Type B pancreatic cell (in vitro differentiated cells): ENCODE measurements around the gene ENOSF1. TPM values are rescaled to one million over a fixed set of nuclear protein-coding genes. Genes with fewer than 3 reads are reported as not detected.
A peak's percentile ranks its signal among the peaks of the same experiment; 100 is the strongest.

ENCODE experiments used
- DNase-seq: peaks from one replicate; pipeline ENCODE4 v3.0.0; 2021; ENCODE audit warnings: mixed read lengths; ENCODE audit not compliant: unreplicated experiment; ENCODE audit errors: extremely low spot score
- H3K27ac Mint-ChIP-seq: 2 replicates; pipeline ENCODE4 v1.8.0; 2021; ENCODE audit warnings: mild to moderate bottlenecking, mixed read lengths
- H3K27me3 Mint-ChIP-seq: 2 replicates; pipeline ENCODE4 v1.8.0; 2021; ENCODE audit warnings: mixed read lengths
- H3K36me3 Mint-ChIP-seq: 2 replicates; pipeline ENCODE4 v1.8.0; 2021; ENCODE audit warnings: mixed read lengths
- H3K4me1 Mint-ChIP-seq: one replicate; pipeline ENCODE4 v1.8.0; 2021; ENCODE audit warnings: mixed read lengths; ENCODE audit not compliant: unreplicated experiment
- H3K4me3 Mint-ChIP-seq: 2 replicates; pipeline ENCODE4 v1.8.0; 2021; ENCODE audit warnings: mild to moderate bottlenecking, mixed read lengths
- H3K9me3 Mint-ChIP-seq: 2 replicates; pipeline ENCODE4 v1.8.0; 2021; ENCODE audit warnings: mixed read lengths
- CTCF ChIP-seq: fragments of 200-600 bp; sonication (generic); conservative IDR thresholded peaks from 2 replicates; pipeline ENCODE4 v1.5.0; 2021; ENCODE audit warnings: antibody characterized with exemption, mild to moderate bottlenecking
- total RNA-seq: library from RNA; stranded (reverse); gene quantifications from 2 replicates; pipeline ENCODE4 v1.2.1, GENCODE V29; 2021; ENCODE audit warnings: low replicate concordance

ENOSF1 gene
- total RNA-seq, 1 donor from 2014 or later: 63.1 TPM

GRCh38 chr18:673317-673716, 39.1 kb downstream of the ENOSF1 start:
- Mint-ChIP-seq H3K36me3 (peaks cover 36% of the 10 kb centered on the region), H3K4me3 (no peak overlapping the region), H3K4me1 (no peaks in the 10 kb centered on the region), H3K9me3 (no peaks in the 10 kb centered on the region), H3K27ac (no peak overlapping the region), H3K27me3 (no peaks in the 10 kb centered on the region)
- no peak for DNase-seq
- TF ChIP-seq CTCF: no peak

DNA sequence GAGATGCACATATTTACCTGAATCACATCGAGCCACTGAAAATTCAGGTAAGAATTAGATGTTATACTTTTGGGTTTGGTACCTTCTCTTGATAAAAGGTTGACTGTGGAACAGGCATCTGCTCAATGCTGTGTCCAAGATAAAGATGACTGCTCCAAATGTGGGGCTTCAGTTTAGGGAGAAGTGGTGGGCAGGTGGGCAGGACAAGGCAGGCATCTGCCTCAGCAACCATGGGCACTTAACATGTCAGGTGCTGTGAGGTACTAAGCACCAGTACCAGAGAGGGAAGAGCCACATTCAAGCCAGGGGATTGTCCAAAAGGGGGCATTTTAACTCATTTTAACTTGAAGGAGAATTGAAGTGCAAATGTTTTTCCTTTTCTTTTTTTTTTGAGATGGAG, 41.0 kb downstream of the ENOSF1 start:
- no peak for TF ChIP-seq CTCF
- H3K27ac Mint-ChIP-seq: no peak overlapping the region

DNA sequence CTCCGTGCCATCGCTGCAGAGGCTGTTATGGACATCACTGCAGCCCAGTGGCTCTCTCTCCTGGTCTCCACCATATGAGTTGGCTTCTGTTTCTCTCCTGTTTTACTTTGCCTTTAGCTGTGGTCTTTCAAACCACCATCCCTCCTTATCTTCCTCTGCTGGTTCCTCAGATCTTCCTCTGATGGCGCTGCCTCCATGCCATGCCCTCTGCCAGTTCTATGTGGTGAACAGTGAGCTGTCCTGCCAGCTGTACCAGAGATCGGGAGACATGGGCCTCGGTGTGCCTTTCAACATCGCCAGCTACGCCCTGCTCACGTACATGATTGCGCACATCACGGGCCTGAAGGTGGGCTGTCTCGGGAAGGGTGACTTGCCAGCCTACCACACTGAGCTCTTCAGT, 41.9 kb downstream of the ENOSF1 start:
- Mint-ChIP-seq H3K27ac (no peak overlapping the region), H3K9me3 (no peaks in the 10 kb centered on the region), H3K36me3 (peaks cover 40% of the 10 kb centered on the region), H3K27me3 (no peaks in the 10 kb centered on the region), H3K4me1 (no peaks in the 10 kb centered on the region), H3K4me3 (no peak overlapping the region)
- no peak for TF ChIP-seq CTCF
- peak; percentile 45 for DNase-seq

More for the DNA sequence above, 41.0 kb downstream of the ENOSF1 start:
- no peaks in the 10 kb centered on the region for H3K9me3 Mint-ChIP-seq
- H3K4me1 Mint-ChIP-seq: no peaks in the 10 kb centered on the region
- no peak for DNase-seq
- H3K27me3 Mint-ChIP-seq: no peaks in the 10 kb centered on the region
- peaks cover 41% of the 10 kb centered on the region for H3K36me3 Mint-ChIP-seq
- H3K4me3 Mint-ChIP-seq: no peak overlapping the region

GRCh38 chr18:669077-669476, 43.4 kb downstream of the ENOSF1 start:
- TF ChIP-seq CTCF: no peak
- Mint-ChIP-seq H3K9me3 (no peaks in the 10 kb centered on the region), H3K27me3 (no peaks in the 10 kb centered on the region), H3K36me3 (peaks cover 37% of the 10 kb centered on the region), H3K4me3 (no peak overlapping the region), H3K4me1 (no peaks in the 10 kb centered on the region), H3K27ac (no peak overlapping the region)
- DNase-seq: peak; percentile 15

DNA sequence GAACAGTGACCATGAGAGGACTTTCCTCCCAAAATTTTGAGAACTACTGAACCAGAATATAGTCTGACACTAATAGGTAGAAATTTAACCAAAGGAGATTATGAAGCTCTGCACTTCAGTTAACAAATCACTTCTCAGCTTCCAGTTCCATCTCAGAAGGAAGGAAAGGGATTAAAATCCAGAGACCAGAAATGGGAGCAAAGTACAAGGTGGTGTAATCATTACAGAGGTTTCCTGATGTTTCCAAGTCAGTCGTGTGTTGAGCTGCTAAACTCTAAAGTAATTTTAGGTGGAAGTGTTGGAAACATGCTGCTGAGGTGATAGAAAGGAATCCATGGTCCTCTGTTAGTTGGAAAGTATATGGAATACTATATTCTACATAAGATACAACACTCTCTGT, 44.2 kb downstream of the ENOSF1 start:
- Mint-ChIP-seq H3K9me3 (no peaks in the 10 kb centered on the region), H3K4me3 (no peak overlapping the region), H3K4me1 (no peaks in the 10 kb centered on the region), H3K27me3 (no peaks in the 10 kb centered on the region), H3K36me3 (peaks cover 37% of the 10 kb centered on the region), H3K27ac (peak overlapping the region; percentile 5)
- no peak for DNase-seq
- no peak for TF ChIP-seq CTCF

DNA sequence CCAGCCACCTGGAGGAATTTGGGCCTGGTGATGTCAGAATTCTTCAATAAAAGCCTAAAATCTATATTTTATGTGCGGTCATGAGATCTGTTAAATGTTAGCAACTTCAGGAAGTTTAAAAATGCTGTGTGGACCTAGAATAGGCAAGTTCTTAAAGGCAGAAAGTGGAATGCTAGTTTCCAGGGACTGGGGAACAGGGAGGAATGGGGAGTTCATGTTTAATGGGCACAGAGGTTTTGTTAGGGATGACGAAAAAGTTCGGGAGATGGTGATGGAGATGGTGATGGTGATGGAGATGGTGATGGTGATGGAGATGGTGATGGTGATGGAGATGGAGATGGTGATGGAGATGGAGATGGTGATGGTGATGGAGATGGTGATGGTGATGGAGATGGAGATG, 45.8 kb downstream of the ENOSF1 start:
- H3K36me3 Mint-ChIP-seq: peaks cover 38% of the 10 kb centered on the region
- H3K27me3 Mint-ChIP-seq: no peaks in the 10 kb centered on the region
- no peaks in the 10 kb centered on the region for H3K4me1 Mint-ChIP-seq
- H3K27ac Mint-ChIP-seq: no peak overlapping the region
- DNase-seq: no peak
- no peaks in the 10 kb centered on the region for H3K9me3 Mint-ChIP-seq
- TF ChIP-seq CTCF: no peak
- H3K4me3 Mint-ChIP-seq: no peak overlapping the region
